Hematopoietic multipotent progenitor cell treated with erythropoietin and hydrocortisone succinate and interleukin-3 and kit ligand, for 6 days (in vitro differentiated cells): Measurements from ENCODE around the gene ISM1.

ENCODE experiments used
- DNase-seq: peaks from one replicate; pipeline ENCODE4 v3.0.0-alpha.2; 2015

Gene ISM1

GRCh38 chr20:13259921-13260320 lies 38.8 kb downstream of the ISM1 start:
- no peak for DNase-seq

GRCh38 chr20:13260650-13261279 lies 39.7 kb downstream of the ISM1 start:
- DNase-seq, result no peak

- DNase-seq, result peak; percentile 81
These were observed 40.6 kb downstream of the ISM1 start for GRCh38 chr20:13261460-13262301.

GRCh38 chr20:13262302-13262650 lies 41.2 kb downstream of the ISM1 start:
- DNase-seq, result no peak

- no peak for DNase-seq
These were observed 41.7 kb downstream of the ISM1 start for GRCh38 chr20:13262671-13263360.

- DNase-seq, result no peak
These were observed 42.4 kb downstream of the ISM1 start for GRCh38 chr20:13263451-13263850.

GRCh38 chr20:13264907-13265306 lies 43.8 kb downstream of the ISM1 start:
- no peak for DNase-seq

- DNase-seq, result no peak
These were observed 44.9 kb downstream of the ISM1 start for GRCh38 chr20:13265941-13266340.

- no peak for DNase-seq
These were observed 46.2 kb downstream of the ISM1 start for GRCh38 chr20:13267231-13267630.

GRCh38 chr20:13268953-13269352 lies 47.9 kb downstream of the ISM1 start:
- DNase-seq, result no peak

GRCh38 chr20:13270211-13270610 lies 49.1 kb downstream of the ISM1 start:
- no peak for DNase-seq

- no peak for DNase-seq
These were observed 50.0 kb downstream of the ISM1 start for GRCh38 chr20:13271098-13271497.

GRCh38 chr20:13271977-13272975 lies 51.2 kb downstream of the ISM1 start:
- DNase-seq, result no peak

GRCh38 chr20:13274275-13274861 lies 53.3 kb downstream of the ISM1 start:
- DNase-seq, result no peak

GRCh38 chr20:13276945-13277541 lies 56.0 kb downstream of the ISM1 start:
- DNase-seq, result no peak

GRCh38 chr20:13277663-13278295 lies 56.7 kb downstream of the ISM1 start:
- no peak for DNase-seq

- no peak for DNase-seq
These were observed 57.9 kb downstream of the ISM1 start for GRCh38 chr20:13278812-13279570.

GRCh38 chr20:13280609-13281324 lies 59.7 kb downstream of the ISM1 start:
- no peak for DNase-seq

GRCh38 chr20:13283869-13284829 lies 63.1 kb downstream of the ISM1 start:
- no peak for DNase-seq
